H1 (cell line): ENCODE results near the gene MYBPH. TPM values are rescaled to one million over a fixed set of nuclear protein-coding genes. Genes with fewer than 3 reads are reported as not detected.

Experiments
- CTCF ChIA-PET: fragments of 300-600 bp; sonication (Branson Sonifier 250); formaldehyde crosslinking; loops from one replicate; lab custom pipeline; 2021; ENCODE audit not compliant: partially characterized antibody; lab: Charles Lee
- POLR2A ChIA-PET: fragments of 300-600 bp; sonication (Branson Sonifier 250); formaldehyde crosslinking; loops from one replicate; lab custom pipeline; 2021; ENCODE audit warnings: inconsistent platforms; ENCODE audit not compliant: partially characterized antibody; lab: Charles Lee
- DNase-seq, 2 experiments: peaks; one replicate each; pipeline versions ENCODE4 v3.0.0 to v3.0.0-alpha.2; 2010 to 2022; ENCODE audit warnings: low spot score in 2 of 2, low read depth in 1 of 2, mixed read lengths in 1 of 2
- FAIRE-seq: peaks from 2 replicates; lab custom pipeline; 2011; peaks lifted over from hg19 to GRCh38; lab: Jason Lieb, UNC
- H2AFZ ChIP-seq: 2 replicates; pipeline ENCODE4 v1.8.1; 2012; ENCODE audit warnings: low read length, inconsistent platforms
- H2AK5ac ChIP-seq: 2 replicates; pipeline ENCODE4 v1.6.1; 2013; ENCODE audit warnings: low read depth, low read length
- H2BK120ac ChIP-seq: replicated peaks from 2 replicates; pipeline ENCODE3; 2013; ENCODE audit warnings: low read depth, low read length, inconsistent platforms
- H2BK12ac ChIP-seq: 2 replicates; pipeline ENCODE4 v1.6.1; 2013; ENCODE audit warnings: low read depth, low read length
- H2BK15ac ChIP-seq: 2 replicates; pipeline ENCODE4 v1.6.1; 2013; ENCODE audit warnings: low read length
- H2BK20ac ChIP-seq: 2 replicates; pipeline ENCODE4 v1.6.1; 2013; ENCODE audit warnings: low read length
- H2BK5ac ChIP-seq: 2 replicates; pipeline ENCODE4 v1.6.1; 2013; ENCODE audit warnings: low read depth, low read length
- H3K14ac ChIP-seq: 2 replicates; pipeline ENCODE4 v1.6.1; 2013; ENCODE audit warnings: inconsistent platforms; ENCODE audit not compliant: insufficient read length
- H3K18ac ChIP-seq: 2 replicates; pipeline ENCODE4 v1.6.1; 2013; ENCODE audit warnings: low read length; ENCODE audit errors: extremely low read depth
- H3K23ac ChIP-seq: 2 replicates; pipeline ENCODE4 v1.6.1; 2013; ENCODE audit warnings: inconsistent platforms; ENCODE audit not compliant: insufficient read length
- H3K23me2 ChIP-seq: 2 replicates; pipeline ENCODE4 v1.6.1; 2013; ENCODE audit warnings: low read depth, low read length
- H3K27ac ChIP-seq: 2 replicates; pipeline ENCODE4 v1.6.1; 2011; ENCODE audit warnings: low read depth, low read length, inconsistent platforms
- H3K27me3 ChIP-seq, 4 experiments: replicated peaks in 1 of 4; 1 replicate in 1 of 4; 2 replicates in 3 of 4; pipeline versions ENCODE4 v1.6.1 to v1.8.1; 2011 to 2013; ENCODE audit warnings: low read length in 3 of 4, mild to moderate bottlenecking in 3 of 4, inconsistent platforms in 2 of 4, mixed read lengths in 2 of 4, moderate library complexity in 1 of 4; ENCODE audit not compliant: control insufficient read depth in 3 of 4, insufficient read depth in 3 of 4; ENCODE audit errors: extremely low read depth in 1 of 4
- H3K36me3 ChIP-seq, 4 experiments: 2 replicates each; pipeline versions ENCODE4 v1.6.1 to v1.8.1; 2011 to 2013; ENCODE audit warnings: mild to moderate bottlenecking in 4 of 4, low read length in 3 of 4, moderate library complexity in 2 of 4, control low read depth in 1 of 4, inconsistent platforms in 1 of 4; ENCODE audit not compliant: insufficient read depth in 4 of 4, control insufficient read depth in 2 of 4
- H3K4ac ChIP-seq: replicated peaks from 2 replicates; pipeline ENCODE3; 2013; ENCODE audit warnings: low read length, low read depth, mixed read lengths, inconsistent platforms; ENCODE audit not compliant: insufficient read length
- H3K4me1 ChIP-seq, 4 experiments: replicated peaks in 1 of 4; 1 replicate in 1 of 4; 2 replicates in 3 of 4; pipeline versions ENCODE4 v1.6.1 to v1.8.1; 2011 to 2013; ENCODE audit warnings: low read length in 3 of 4, inconsistent platforms in 2 of 4, mixed read lengths in 1 of 4; ENCODE audit not compliant: insufficient read depth in 4 of 4, control insufficient read depth in 3 of 4
- H3K4me2 ChIP-seq, 2 experiments: 2 replicates each; pipeline versions ENCODE4 v1.6.1 to v1.8.1; 2011 to 2013; ENCODE audit warnings: low read depth in 2 of 2, low read length in 2 of 2, control low read depth in 1 of 2, inconsistent platforms in 1 of 2, mild to moderate bottlenecking in 1 of 2; ENCODE audit not compliant: insufficient read depth in 1 of 2
- H3K4me3 ChIP-seq, 4 experiments: fragments of 200-600, 300-600 bp in 1 of 4; sonication (generic), shearing (Covaris generic), sonication (Bioruptor Twin) in 1 of 4; 2 replicates each; pipeline versions ENCODE4 v1.5.1 to v1.8.1; 2011 to 2016; ENCODE audit warnings: low read length in 4 of 4, low read depth in 3 of 4, control low read depth in 2 of 4, inconsistent platforms in 2 of 4, mild to moderate bottlenecking in 2 of 4, mixed read lengths in 1 of 4, moderate library complexity in 1 of 4; ENCODE audit not compliant: insufficient read depth in 2 of 4; ENCODE audit errors: extremely low read depth in 1 of 4
- H3K56ac ChIP-seq: replicated peaks from 2 replicates; pipeline ENCODE3; 2013; ENCODE audit warnings: low read depth, mild to moderate bottlenecking, mixed read lengths, low read length, inconsistent platforms; ENCODE audit not compliant: insufficient read length
- H3K79me1 ChIP-seq: 2 replicates; pipeline ENCODE4 v1.6.1; 2013; ENCODE audit warnings: low read depth, low read length, control low read depth
- H3K79me2 ChIP-seq, 2 experiments: 2 replicates each; pipeline versions ENCODE4 v1.6.1 to v1.8.1; 2012 to 2013; ENCODE audit warnings: low read length in 2 of 2, mild to moderate bottlenecking in 2 of 2, inconsistent platforms in 1 of 2; ENCODE audit not compliant: insufficient read depth in 2 of 2, control insufficient read depth in 1 of 2
- H3K9ac ChIP-seq, 4 experiments: replicated peaks in 1 of 4; 1 replicate in 1 of 4; 2 replicates in 3 of 4; pipeline versions ENCODE4 v1.6.1 to v1.8.1; 2011 to 2013; ENCODE audit warnings: low read depth in 3 of 4, low read length in 3 of 4, control low read depth in 2 of 4, mild to moderate bottlenecking in 2 of 4, moderate library complexity in 2 of 4, inconsistent platforms in 1 of 4; ENCODE audit errors: extremely low read depth in 1 of 4
- H3K9me3 ChIP-seq, 2 experiments: 2 replicates each; pipeline versions ENCODE4 v1.6.1 to v1.8.1; 2012 to 2013; ENCODE audit warnings: mild to moderate bottlenecking in 2 of 2, moderate library complexity in 2 of 2, control low read depth in 1 of 2, inconsistent platforms in 1 of 2, low read depth in 1 of 2, low read length in 1 of 2, mixed read lengths in 1 of 2; ENCODE audit not compliant: insufficient read depth in 2 of 2
- H4K20me1 ChIP-seq, 2 experiments: replicated peaks in 1 of 2; 2 replicates each; pipeline versions ENCODE3 to v1.8.1; 2011 to 2013; ENCODE audit warnings: inconsistent platforms in 2 of 2, low read length in 2 of 2, mild to moderate bottlenecking in 1 of 2; ENCODE audit not compliant: insufficient read depth in 2 of 2, control insufficient read depth in 1 of 2
- H4K5ac ChIP-seq: 2 replicates; pipeline ENCODE4 v1.6.1; 2013; ENCODE audit warnings: low read length, low read depth, mixed read lengths, inconsistent platforms; ENCODE audit not compliant: insufficient read length
- H4K8ac ChIP-seq: 2 replicates; pipeline ENCODE4 v1.8.0; 2013; ENCODE audit warnings: mild to moderate bottlenecking, moderate library complexity, low read length, inconsistent platforms; ENCODE audit not compliant: insufficient read depth; ENCODE audit errors: extremely low read depth
- H4K91ac ChIP-seq: replicated peaks from 2 replicates; pipeline ENCODE3; 2013; ENCODE audit warnings: low read length, mixed read lengths, inconsistent platforms; ENCODE audit not compliant: insufficient read length
- CHD2 ChIP-seq: IDR thresholded peaks from 2 replicates; pipeline ENCODE4 v1.6.1; 2012; ENCODE audit warnings: low read length, improper control_type of control experiment
- CTBP2 ChIP-seq: IDR thresholded peaks from 2 replicates; pipeline ENCODE4 v1.7.0; 2011; ENCODE audit warnings: borderline replicate concordance, mild to moderate bottlenecking, moderate library complexity, mixed read lengths, low read length; ENCODE audit not compliant: insufficient read depth, insufficient read length
- FOSL1 ChIP-seq: IDR thresholded peaks from 2 replicates; pipeline ENCODE4 v1.6.1; 2011; ENCODE audit warnings: mild to moderate bottlenecking, low read depth, low read length, moderate library complexity; ENCODE audit not compliant: insufficient read depth
- GTF2F1 ChIP-seq: IDR thresholded peaks from 2 replicates; pipeline ENCODE4 v1.6.1; 2012; ENCODE audit warnings: low read depth, low read length, improper control_type of control experiment, borderline replicate concordance
- HDAC6 ChIP-seq: IDR thresholded peaks from one replicate; pipeline ENCODE4 v1.7.1; 2012; ENCODE audit warnings: low read depth, mild to moderate bottlenecking, inconsistent platforms, low read length, moderate library complexity
- JUN ChIP-seq: IDR thresholded peaks from 2 replicates; pipeline ENCODE4 v1.6.1; 2011; ENCODE audit warnings: low read depth, mild to moderate bottlenecking, improper control_type of control experiment, low read length
- NRF1 ChIP-seq: IDR thresholded peaks from 2 replicates; pipeline ENCODE4 v1.6.1; 2011; ENCODE audit warnings: mild to moderate bottlenecking, low read depth, low read length, improper control_type of control experiment
- PHF8 ChIP-seq: fragments of 200-600 bp; sonication (generic); conservative IDR thresholded peaks from 2 replicates; pipeline ENCODE4 v1.7.1; 2012; ENCODE audit warnings: low read depth, mild to moderate bottlenecking, inconsistent platforms, low read length, moderate library complexity
- RBBP5 ChIP-seq: IDR thresholded peaks from 2 replicates; pipeline ENCODE4 v1.7.1; 2012; ENCODE audit warnings: low read depth, mild to moderate bottlenecking, inconsistent platforms, low read length, moderate library complexity, borderline replicate concordance
- TBP ChIP-seq: IDR thresholded peaks from 2 replicates; pipeline ENCODE4 v1.6.1; 2011; ENCODE audit warnings: low read depth, low read length, improper control_type of control experiment
- WGBS, 2 experiments: shearing (Covaris generic) in 1 of 2; methylation state at CpG; one replicate each; pipeline versions ENCODE4 v1.1.6 to v1.1.7; 2013 to 2015; ENCODE audit warnings: low lambda C conversion rate in 2 of 2, mixed read lengths in 2 of 2, inconsistent platforms in 1 of 2, low coverage in 1 of 2, missing lambda C conversion rate in 1 of 2; ENCODE audit not compliant: insufficient replicate concordance in 2 of 2, insufficient coverage in 1 of 2, insufficient read length in 1 of 2; ENCODE audit errors: extremely low coverage in 1 of 2, missing lambda C conversion rate in 1 of 2; 5-methylcytosine and 5-hydroxymethylcytosine counted together
- polyA plus RNA-seq, 7 experiments: library from polyadenylated mRNA; depleted of rRNA in 3 of 7; stranded (reverse) in 5 of 7; unstranded in 2 of 7; fragments of >200 nt in 5 of 7; fragments of 200-250 nt in 2 of 7; gene quantifications; 1 replicate in 5 of 7; 2 replicates in 1 of 7; 4 replicates in 1 of 7; pipeline versions ENCODE4 v1.2.1 to v1.2.3, GENCODE V29; 2011 to 2013; ENCODE audit warnings: missing spikeins in 2 of 7, mixed read lengths in 2 of 7
- total RNA-seq: library from RNA; stranded (reverse); fragmentation: NEBNext Ultra II Directional; extraction: Animal tissue kit (Norgen Biotek cat#: 25700); gene quantifications from 2 replicates; pipeline ENCODE4 v1.2.1, GENCODE V29; 2021
- TF ChIP-seq, protein P1 (sequence below): IDR thresholded peaks from 2 replicates; pipeline ENCODE4 v1.6.1; 2012; ENCODE audit warnings: low read length, inconsistent platforms

The MYBPH gene
- total and polyA plus RNA-seq, 2 of the 8 experiments (the other 6 are each of a cell fraction or from before 2014, with no cell fraction given) = not detected

DNA sequence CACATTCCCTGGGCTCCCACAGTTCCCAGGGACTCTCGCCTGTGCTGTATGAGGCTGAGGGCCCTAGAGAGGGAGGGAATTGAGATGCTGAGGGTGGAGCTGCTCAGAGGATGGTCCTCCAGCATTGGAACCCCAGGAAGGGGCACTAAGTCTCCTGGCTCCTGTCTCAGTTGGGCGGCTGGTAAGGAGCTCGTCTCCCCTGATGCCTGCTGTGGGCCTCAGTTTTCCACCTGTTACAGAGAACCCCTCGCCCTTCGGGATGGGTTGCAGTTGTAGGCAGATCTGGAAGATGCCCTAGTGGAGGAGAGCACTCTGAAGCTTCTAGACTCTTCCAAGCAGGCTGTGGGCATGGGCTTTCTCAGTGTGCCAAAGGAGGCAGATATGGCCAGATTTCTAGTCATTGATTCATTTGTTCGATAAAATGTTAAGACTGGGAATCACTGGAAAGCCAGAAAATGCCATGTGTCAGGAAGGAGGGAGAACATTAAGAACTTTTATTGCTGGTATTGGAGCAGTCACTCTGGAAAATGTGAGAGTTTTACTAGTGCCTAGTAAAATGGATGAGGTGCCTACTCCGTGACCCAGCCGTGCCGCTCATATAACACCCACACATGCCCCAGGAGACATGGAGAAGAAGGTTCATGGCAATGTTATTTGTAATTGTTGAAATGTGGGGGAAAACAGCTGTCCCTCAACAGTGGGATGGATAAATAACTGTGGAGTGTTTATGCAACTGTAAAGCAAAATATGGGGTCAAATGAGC lies 828 bp upstream of the MYBPH start:
- DNase-seq (no peak), FAIRE-seq (no peak)
- no peak overlapping the region for H3K56ac ChIP-seq
- H2AK5ac ChIP-seq = no peak overlapping the region
- no peak overlapping the region for H2AFZ ChIP-seq
- H2BK15ac ChIP-seq = no peak overlapping the region
- no peak overlapping the region; the same call in 1 of the 2 replicates for H2BK12ac ChIP-seq
- no peak overlapping the region for H2BK5ac ChIP-seq
- TF ChIP-seq, protein P1, sequence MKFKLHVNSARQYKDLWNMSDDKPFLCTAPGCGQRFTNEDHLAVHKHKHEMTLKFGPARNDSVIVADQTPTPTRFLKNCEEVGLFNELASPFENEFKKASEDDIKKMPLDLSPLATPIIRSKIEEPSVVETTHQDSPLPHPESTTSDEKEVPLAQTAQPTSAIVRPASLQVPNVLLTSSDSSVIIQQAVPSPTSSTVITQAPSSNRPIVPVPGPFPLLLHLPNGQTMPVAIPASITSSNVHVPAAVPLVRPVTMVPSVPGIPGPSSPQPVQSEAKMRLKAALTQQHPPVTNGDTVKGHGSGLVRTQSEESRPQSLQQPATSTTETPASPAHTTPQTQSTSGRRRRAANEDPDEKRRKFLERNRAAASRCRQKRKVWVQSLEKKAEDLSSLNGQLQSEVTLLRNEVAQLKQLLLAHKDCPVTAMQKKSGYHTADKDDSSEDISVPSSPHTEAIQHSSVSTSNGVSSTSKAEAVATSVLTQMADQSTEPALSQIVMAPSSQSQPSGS = no peak
- TF ChIP-seq JUN = no peak
- TF ChIP-seq TBP = no peak
- TF ChIP-seq GTF2F1 = no peak
- TF ChIP-seq CTBP2 = no peak
- TF ChIP-seq RBBP5 = no peak
- no peak for TF ChIP-seq FOSL1
- no peak for TF ChIP-seq PHF8
- no peak for TF ChIP-seq CHD2
- TF ChIP-seq HDAC6 = no peak
- TF ChIP-seq NRF1 = no peak
- H3K27ac ChIP-seq = no peak overlapping the region
- ChIA-PET POLR2A (no interaction called here), CTCF (interaction anchor here (0.6 to 12.8 kb wide), 23 partner anchors 7 to 1223 kb away, joined by 3 to 140 read pairs (median 6); partner anchors contain the start of genes ADORA1 and CHI3L1)
- WGBS, 2 experiments = 84% methylated on average over 9 of the region's 9 CpGs; no CpG with 5 or more reads in 1 of the 2 experiments
- no peak overlapping the region for H3K4me3 ChIP-seq
- no peak overlapping the region for H4K91ac ChIP-seq
- no peaks in the 10 kb centered on the region for H3K27me3 ChIP-seq
- H2BK120ac ChIP-seq = no peak overlapping the region
- H3K4me2 ChIP-seq = no peak overlapping the region
- H4K5ac ChIP-seq = no peak overlapping the region
- H3K9me3 ChIP-seq = no peaks in the 10 kb centered on the region
- no peaks in the 10 kb centered on the region for H3K79me2 ChIP-seq
- H3K4ac ChIP-seq = no peak overlapping the region
- H4K8ac ChIP-seq = no peak overlapping the region
- no peaks in the 10 kb centered on the region for H3K36me3 ChIP-seq
- H3K18ac ChIP-seq = no peak overlapping the region
- no peak overlapping the region for H3K14ac ChIP-seq
- H2BK20ac ChIP-seq = no peak overlapping the region
- H3K23me2 ChIP-seq = no peaks in the 10 kb centered on the region
- no peaks in the 10 kb centered on the region for H4K20me1 ChIP-seq
- peaks cover 0 to 7% (median 3%) of the 10 kb centered on the region in 4 experiments; a peak in 4 of 7 replicates for H3K4me1 ChIP-seq
- no peak overlapping the region for H3K23ac ChIP-seq
- no peaks in the 10 kb centered on the region for H3K79me1 ChIP-seq
- H3K9ac ChIP-seq = no peak overlapping the region
